Left renal pelvis (tissue), 4 donors: ENCODE results near the gene SNAPC2. TPM values are rescaled to one million over a fixed set of nuclear protein-coding genes. Genes with fewer than 3 reads are reported as not detected.
"Not testable (repeated sequence)": the region's sequence is repeated elsewhere in the genome, so short reads cannot be mapped to it uniquely, and the experiment has no call there.

Experiments used
- DNase-seq, 4 donors: peaks; one replicate each; pipeline ENCODE4 v3.0.0-alpha.2; 2013; ENCODE audit warnings: low read depth in 4 of 4, low spot score in 3 of 4
- polyA plus RNA-seq, 4 donors: library from polyadenylated mRNA; unstranded; fragments of 120-200 nt; gene quantifications; one replicate each; pipeline ENCODE4 v1.2.1, GENCODE V29; 2013; ENCODE audit not compliant: insufficient read length in 4 of 4

Gene SNAPC2
- polyA plus RNA-seq, 4 donors = 13.6 to 20.9 (median 16.1) TPM

GRCh38 chr19:7920519-7921301, 572 bp downstream of the SNAPC2 start:
- peak; percentile 86 to 90 (median 88) for DNase-seq

- no peak for DNase-seq
Observed at GRCh38 chr19:7921302-7921966, 1.3 kb downstream of the SNAPC2 start.

GRCh38 chr19:7921967-7922835, 2.1 kb downstream of the SNAPC2 start:
- DNase-seq = no peak

GRCh38 chr19:7922836-7923195, 2.7 kb downstream of the SNAPC2 start:
- DNase-seq = no peak

GRCh38 chr19:7923295-7924191, 3.4 kb downstream of the SNAPC2 start:
- DNase-seq = no peak

GRCh38 chr19:7924241-7924640, 4.1 kb downstream of the SNAPC2 start:
- no peak for DNase-seq

GRCh38 chr19:7924651-7925170, 4.6 kb downstream of the SNAPC2 start:
- no peak for DNase-seq

DNA sequence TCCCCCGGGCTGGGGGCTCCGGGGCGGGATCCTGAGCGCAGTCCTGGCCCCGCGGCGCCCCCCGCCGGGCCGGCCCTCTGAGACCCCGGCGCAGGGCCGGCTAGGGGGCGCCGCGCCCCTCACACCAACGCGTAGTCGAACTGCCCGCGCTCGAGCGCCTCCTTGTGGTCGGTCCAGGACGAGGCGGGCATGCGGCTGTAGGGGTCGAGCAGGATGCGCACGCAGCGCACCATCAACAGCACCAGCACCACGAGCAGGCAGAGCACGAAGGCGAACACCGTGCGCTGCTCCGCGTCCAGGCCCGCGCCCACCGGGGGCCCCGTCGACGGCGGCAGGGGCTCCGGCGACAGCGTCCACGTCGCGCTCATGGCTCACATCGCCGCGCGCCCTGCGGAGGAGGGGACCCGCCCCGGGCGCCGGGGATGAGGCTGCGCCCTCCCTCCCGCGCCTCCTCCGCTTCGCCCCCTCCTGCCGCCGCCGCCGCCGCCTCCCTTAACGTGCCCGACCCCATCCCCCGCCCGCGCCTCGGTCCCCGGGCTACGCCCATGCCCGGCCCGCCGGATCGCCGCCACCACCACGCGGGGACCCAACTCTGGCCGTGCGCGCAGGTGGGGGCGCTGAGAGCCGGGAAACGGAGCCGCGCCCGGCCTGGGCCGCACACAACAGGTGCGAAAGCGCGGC, 5.2 kb downstream of the SNAPC2 start:
- no peak for DNase-seq

- no peak for DNase-seq
Observed at GRCh38 chr19:7926021-7926726, 6.0 kb downstream of the SNAPC2 start, which contains the start of gene CTXN1. Gene CTXN1, minus strand, starts transcription at chr19:7926135. Its CDS starts 597 bp downstream, at chr19:7925538.

DNA sequence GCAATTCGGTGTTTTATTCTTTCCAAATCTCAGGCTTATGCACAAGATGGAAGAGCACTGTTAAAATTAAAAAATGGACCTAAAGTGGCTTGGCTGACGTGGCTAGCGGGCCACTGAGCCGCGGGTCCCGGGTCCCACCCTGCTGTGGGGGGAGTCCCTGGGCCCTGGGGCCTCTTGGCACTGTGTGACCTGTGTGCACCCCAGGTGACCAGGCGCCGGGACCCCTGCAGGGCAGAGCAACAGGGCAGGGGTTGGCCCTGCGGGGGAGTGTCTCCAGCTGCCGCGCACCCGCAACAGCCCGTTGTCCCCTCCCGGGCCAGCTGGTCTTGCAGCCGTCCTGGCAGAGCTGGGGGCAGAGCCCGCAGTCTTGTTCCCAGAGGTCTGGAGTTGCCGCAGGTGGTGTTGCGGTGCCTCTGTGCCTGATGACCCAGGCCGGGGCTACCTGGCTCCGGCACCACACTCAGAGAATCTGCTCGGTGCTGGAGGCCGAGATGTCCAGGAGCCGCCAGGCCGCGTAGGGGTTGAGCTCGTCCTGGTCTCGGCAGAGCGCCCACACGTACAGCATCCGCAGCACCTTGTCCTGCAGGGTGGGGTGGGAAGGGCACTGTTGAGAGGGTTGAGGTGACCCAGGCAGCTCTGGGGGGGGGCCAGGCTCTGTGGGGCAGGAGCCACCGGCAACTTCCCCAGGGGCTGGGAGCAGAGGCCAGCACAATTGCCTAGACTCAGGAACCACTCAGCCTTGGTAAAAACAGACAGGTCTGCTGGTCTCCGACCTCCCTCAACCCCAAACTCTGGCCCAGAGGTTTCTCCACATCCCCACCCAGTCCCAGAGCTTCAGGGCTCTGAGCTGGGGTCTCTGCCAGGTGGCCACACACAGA, 6.8 kb downstream of the SNAPC2 start:
- DNase-seq = no peak

DNA sequence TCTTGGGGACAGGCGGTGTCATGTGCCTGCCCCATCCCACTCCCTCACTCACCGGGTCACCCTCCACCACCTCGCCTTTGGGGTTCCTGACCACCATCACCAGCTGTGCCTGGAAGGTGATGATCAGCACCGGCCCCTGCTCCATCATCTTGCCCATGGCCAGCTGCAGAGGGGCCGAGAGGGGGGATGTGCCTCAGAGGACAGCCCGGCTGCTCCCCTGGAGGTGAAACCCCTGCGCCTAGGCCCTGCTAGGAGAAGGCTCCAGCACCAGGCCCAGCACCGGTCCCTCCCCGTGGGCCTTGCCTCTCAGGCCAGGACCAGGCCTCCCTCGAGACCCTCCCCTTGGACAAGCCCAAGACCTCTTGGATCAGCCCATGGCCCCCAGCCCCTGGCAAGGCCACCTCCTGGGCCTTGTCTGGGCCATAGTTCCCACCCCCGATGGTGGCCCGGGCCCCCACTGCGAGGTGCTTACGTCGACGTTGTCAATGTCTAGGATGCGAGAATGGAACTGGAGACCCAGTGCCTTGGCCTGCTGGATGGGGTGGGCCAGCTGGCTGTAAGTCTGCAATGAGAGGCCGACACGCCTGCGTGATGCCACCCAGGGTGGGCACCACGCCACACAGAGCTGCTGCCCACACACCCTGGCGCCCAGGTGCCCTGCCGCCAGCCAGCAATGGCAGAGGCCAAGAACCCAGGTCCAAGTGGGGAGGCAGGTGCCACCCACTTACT, 7.6 kb downstream of the SNAPC2 start:
- DNase-seq = no peak

GRCh38 chr19:7928334-7928706, 8.2 kb downstream of the SNAPC2 start:
- DNase-seq = no peak

DNA sequence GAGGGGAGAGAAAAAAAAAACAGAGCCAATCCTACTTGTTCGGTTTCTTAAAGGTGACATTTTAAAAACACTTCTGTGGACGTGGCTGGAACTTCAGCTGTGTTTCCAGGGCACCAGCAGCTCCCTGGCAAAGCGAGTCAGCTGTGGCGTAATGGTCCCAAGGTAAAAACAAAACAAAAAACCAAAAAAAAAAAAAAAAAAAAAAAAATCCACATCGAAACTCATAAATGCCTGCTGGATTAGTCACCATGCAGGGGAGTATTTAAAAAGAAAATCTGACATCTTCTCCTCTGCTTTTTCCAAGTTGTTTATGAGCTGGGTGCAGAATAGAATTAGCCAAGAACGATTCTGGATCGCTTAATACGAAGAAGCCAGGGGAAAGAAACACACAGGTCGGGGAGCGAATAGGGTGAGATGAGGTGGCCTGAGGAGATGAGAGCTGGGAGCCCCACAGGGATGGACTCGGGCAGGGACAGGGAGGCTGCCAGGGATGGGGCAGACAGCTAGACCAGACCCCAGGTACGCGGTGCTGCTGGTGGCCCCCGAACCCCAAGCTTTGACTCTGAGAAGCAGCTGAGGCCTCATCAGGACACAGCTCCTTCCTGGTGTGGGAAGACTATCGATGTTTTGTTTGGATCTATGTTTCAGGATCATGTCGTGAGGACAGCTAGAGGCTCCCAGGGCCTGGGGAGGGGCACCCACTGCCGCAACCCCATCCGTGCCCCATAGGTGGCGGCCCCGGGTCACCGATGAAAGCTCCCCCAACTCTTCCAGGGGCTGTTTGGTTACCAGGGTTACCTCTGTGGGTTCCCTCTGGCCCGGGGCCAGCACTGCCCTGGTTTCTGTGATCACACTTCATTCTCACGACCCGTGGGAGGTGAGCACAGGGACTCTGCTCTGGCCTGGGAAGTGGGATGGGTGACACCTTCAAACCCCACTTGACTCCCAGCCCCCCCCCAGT, 8.9 kb downstream of the SNAPC2 start:
- no peak for DNase-seq

DNA sequence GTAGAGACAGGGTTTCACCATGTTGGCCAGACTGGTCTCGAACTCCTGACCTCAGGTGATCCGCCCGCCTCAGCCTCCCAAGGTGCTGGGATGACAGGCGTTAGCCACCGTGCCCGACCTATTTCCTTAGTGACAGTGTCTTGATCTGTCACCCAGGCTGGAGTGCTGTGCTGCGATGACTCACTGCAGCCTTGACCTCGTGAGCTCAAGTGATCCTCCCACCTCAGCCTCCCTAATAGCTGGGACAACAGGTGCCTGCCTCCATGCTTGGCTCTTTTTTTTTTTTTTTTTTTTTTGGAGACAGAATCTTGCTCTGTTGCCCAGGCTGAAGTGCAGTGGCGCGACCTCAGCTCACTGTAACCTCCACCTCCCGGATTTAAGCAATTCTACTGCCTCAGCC, 9.9 kb downstream of the SNAPC2 start:
- not testable (repeated sequence) for DNase-seq

GRCh38 chr19:7930765-7931164, 10.6 kb downstream of the SNAPC2 start:
- no peak for DNase-seq
